Effector CD8-positive, alpha-beta T cell (primary cell): ENCODE results near the gene PSTPIP2.
"Not testable (repeated sequence)": the region's sequence is repeated elsewhere in the genome, so short reads cannot be mapped to it uniquely, and the experiment has no call there.

ENCODE experiments used
- DNase-seq: peaks from one replicate; lab custom pipeline; 2025; lab: John Stamatoyannopoulos, UW

The PSTPIP2 gene

DNA sequence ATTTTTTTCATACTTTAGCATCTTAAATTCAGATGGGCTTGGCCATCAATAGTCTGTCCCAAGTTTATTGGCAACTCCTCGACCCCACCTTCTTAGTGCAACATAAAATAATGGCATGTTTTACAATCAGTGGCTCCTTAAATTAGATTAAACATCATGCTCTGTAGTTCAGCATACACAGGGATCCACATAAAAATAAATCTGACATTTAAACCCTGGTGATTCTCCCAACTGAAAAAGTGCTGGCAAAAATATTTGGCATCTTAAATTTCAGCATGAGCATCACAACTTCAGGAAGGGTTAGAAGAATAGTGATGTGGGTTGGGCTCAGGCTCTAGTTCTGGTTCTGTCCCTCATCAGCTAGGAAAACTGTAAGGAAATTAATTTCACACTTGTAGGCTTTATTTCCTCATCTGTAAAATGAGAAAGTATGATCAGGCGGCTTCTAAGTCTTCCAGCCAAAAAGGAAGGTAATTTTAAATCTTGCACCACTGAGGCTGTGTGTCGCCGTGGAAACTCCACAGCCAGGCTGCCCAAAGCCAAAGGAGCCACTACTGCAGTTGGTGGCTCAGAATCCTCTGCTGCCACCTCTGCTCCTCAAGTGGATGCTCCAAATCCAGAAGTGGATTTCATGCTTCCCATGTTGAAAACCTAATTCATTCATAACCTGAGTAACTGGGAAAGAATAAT lies 87.4 kb downstream of the PSTPIP2 start:
- DNase-seq = no peak

DNA sequence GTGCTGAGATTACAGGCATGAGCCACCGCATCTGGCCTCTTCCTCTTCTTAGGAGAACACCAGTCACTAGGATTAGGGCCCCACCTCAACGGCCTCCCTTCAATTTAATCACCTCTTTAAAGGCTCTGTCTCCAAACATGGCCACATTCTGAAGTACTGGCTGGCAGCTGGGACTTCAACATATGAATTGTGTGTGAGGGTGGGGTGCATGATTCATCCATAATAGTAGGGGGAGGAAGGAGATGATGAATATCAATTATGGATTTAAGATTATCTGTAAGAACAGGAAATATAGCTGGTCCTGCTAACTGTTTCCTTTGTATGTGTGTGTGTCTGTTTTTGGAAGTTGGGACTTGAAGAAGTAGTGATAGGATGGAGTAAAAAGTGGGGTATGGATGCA lies 90.2 kb downstream of the PSTPIP2 start:
- no peak for DNase-seq

DNA sequence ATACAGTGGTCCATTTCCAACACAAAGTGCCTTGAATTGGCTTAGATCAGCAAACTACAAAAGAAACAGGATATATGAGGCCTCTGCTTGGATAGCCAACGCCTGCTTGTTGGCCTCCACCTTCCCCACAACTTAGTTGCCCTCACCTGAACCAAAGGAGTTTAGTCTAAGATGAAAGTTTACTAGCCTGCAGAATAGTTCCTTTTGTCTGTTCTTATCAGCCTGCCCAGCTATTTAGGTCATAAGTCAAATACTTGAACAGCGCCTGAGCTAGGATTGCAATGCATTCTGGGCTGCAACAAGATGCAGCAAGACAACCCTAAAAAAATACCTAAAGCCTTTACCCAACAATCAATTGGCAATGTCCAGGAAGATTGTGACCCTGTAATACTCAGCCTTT lies 91.8 kb downstream of the PSTPIP2 start:
- DNase-seq = no peak

DNA sequence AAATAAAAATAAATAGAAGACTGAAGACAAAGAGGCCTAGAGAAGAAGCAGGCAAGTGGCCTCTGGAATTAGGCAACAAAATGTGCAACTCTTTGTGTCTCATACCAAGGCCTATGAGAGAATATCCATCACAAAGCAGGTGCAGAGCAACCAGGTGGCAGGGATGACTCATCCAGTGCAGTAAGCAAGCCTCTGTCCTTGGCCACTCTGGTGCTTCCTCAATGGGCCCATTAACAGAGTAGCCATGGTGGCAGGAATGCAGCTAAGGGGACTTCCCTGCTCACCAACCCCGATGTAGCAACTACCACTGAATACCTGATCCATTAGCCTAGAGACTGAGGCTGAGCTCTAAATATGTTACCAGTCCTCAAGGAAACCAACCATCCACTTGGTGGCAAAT lies 94.0 kb downstream of the PSTPIP2 start:
- DNase-seq = no peak

DNA sequence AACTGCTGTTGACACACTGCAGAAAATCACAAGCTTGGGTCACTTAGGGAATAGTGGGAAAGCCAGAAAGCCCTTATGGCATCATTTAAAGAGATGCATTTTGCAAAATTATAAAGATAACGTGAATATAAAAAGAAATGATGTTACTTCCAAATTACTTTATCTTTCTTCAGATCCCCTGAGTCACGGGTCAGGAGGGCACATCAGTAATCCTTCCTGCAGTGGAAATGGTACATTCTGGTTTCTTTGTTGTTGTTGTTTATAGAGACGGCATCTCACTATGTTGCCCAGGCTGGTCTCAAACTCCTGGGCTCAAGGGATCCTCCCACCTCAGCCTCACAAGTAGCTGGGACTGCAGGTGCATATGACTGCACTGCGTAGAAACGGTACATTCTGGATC lies 95.1 kb downstream of the PSTPIP2 start:
- no peak for DNase-seq

DNA sequence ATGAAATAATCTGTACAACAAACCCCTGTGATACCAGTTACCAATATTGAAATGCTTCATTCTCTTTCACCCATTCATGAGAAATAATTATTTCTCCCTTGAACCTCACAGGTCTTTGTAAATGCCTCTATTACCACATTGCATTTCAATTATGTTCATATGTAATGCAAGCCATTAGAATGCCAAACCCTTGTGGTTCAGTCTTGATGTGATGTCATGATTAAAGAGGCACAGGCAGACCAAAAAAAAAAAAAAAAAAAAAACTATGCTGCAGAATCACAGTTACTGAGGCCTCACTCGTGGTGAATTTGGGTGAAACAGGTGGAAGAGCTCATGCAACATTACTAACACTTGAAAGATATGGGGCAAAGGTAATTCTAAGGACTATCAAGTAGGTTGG lies 95.5 kb downstream of the PSTPIP2 start:
- DNase-seq = no peak

DNA sequence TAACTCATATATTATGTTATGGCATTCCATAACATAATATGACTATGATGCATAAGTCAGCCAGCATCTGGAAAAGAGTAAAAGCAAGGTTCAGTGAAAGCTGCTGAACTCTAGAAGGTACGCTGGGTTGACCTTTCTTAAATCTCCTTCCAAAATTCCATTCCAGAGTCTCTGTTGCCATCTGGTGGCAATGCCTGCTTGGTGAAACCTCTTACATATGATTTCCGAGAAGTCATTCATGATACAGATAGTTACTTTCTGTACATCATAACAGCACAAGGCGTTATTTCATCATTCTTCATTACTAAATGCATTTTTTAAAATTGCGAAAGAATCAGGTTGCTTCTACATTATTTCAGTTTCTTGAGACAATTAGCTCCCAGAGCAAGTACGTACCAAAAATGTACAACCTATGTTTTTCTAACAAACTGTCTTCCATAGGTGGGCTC lies 97.9 kb downstream of the PSTPIP2 start:
- DNase-seq = peak; percentile 28

DNA sequence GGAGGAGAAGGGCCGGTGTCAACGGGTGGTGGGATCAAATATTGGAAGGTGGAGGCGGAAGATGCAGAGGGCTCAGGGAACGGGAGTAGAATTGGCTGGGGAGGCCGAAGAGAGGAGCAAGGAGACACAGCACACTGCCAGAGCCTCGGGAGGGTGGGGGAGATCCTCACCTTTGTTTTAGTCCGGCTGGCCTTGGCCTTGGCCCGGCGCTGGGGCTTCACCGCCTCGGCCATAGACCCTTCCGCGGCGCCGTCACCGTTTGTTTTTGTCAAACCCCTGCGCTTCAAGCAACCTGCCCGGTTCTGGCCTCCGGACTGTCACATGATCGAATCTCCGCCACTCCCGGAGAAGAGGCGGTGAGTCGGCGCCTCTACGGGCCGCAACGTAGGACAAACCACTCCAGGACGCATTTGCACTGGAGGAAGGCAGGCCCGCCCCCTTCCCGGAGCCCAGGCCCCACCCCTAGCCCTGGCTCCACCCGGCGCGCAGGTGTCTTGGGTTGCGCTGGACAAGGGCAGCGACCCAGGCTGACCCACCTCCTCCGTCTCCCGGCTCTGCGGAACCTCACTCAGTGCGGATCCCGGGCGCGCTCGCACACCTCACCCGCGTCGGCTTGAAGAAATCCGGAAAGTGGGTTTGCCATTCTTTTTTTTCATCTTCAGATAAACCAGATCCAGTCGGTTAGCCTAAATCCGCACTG lies 104.9 kb downstream of the PSTPIP2 start, which contains the start of gene EPG5:
Gene EPG5, minus strand, starts transcription at position 323 of the 700 bp plus-strand sequence. Its CDS starts 90 bp downstream, at position 233.
- DNase-seq = peak; percentile 83

DNA sequence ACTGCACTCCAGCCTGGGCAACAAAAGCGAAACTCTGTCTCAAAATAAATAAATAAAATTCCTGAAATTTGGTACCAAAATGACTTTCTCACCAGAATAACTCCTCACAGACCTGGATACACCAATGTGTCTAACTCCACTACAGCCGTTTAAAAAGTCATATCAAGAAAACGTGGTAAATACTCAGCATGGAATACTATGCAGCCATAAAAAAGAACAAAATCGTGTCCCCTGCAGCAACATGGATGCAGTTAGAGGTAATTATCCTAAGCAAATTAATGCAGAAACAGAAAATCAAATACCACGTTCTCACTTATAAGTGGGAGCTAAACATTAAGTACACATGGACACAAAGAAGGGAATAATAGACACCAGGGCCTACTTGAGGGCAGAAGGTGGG lies 107.1 kb downstream of the PSTPIP2 start:
- not testable (repeated sequence) for DNase-seq

DNA sequence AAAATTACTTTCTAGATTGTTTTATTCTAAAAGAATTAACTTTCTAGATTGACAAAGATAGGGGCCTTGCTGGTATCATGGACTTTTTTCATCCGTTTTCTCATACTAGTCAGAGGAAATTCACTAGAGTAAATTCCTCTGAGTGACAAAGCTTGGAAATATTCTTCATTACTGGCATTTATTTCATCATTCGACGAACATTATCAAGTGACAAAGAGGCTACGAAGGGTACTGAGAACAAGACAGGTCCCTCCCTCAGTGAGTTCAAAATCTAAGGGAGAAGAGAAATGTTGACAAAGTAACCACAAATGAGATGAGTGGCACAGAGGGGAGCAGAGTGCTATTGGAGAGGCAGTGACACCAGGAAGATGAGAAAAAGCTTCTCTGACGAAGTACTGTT lies 109.2 kb downstream of the PSTPIP2 start:
- DNase-seq = no peak

DNA sequence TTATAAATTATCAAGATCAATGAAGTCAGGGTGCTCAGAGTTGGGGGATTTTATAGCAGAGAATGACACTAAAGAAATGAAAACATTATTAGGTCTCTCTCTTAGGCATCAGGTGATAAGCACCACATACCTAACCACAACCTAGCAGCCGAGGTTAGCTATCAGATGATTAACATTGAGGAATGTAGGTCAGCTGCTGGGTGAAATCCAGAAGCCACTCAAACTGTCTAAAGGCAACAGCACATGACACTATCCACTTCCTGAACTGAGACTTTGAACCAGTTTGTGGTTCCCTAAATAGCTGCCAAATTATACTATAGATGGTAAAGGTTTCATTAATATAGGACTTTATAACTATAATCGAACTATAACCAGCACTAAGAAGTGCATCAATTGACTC lies 109.6 kb downstream of the PSTPIP2 start:
- DNase-seq = no peak

DNA sequence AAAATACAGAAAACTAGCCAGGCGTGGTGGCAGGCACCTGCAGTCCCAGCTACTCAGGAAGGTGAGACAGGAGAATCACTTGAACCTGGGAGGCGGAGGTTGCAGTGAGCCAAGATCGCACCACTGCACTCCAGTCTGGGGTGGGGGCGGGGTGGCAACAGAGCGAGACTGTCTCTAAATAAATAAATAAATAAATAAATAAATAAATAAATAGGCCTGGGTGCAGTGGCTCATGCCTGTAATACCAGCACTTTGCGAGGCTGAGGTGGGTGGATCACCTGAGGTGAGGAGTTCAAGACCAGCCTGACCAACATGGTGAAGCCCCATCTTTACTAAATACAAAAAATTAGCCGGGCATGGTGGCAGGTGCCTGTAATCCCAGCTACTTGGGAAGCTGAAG lies 112.6 kb downstream of the PSTPIP2 start:
- not testable (repeated sequence) for DNase-seq

DNA sequence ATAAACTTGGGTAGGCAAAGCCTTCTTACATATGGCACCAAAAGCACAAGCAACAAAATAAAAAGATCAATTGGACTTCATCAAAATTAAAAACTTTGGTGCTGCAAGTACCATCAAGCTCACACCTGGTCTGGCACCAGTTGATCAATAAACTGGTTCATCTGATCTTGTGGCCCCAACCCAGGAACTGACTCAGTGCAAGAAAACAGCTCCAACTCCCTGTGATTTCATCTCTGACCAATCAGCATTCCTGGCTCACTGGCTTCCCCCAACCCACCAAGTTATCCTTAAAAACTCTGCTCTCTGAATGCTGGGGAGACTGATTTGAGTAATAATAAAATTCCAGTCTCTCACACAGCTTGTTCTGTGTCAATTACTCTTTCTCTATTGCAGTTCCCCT lies 113.3 kb downstream of the PSTPIP2 start:
- no peak for DNase-seq

DNA sequence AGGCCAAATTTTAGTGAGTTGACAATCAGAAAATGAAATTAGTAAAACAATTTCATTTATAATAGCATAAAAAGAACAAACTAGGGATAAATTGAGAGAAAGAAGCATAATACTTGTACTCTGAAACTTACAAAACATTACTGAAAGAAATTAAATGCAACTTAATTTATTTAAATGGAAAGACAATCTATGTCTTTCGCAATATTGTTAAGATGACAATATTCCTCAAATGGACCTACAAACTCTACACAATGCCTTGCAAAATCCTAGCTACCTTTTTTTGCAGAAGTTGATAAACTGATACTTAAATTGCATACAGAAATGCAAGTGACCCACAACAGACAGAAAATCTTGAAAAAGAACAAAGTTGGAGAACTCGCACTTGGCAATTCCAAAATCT lies 114.0 kb downstream of the PSTPIP2 start:
- no peak for DNase-seq

DNA sequence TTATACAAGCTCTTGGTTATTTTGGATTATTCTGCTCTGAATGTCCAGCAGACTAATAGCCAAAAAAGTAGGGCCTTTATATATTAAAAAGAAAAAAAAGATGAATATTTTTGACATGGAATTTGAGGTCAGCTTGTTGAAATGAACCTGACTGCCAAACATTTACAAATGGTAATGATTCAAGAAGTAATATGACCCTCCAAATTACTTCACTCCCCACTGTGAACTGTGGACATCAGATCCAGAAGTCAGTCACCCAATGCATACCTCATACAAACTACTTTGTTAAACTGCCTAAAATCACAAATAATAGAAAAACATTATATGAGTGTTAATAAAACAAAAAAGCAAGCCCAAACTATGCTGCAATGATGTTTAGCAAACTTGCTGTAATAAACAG lies 115.0 kb downstream of the PSTPIP2 start:
- no peak for DNase-seq

DNA sequence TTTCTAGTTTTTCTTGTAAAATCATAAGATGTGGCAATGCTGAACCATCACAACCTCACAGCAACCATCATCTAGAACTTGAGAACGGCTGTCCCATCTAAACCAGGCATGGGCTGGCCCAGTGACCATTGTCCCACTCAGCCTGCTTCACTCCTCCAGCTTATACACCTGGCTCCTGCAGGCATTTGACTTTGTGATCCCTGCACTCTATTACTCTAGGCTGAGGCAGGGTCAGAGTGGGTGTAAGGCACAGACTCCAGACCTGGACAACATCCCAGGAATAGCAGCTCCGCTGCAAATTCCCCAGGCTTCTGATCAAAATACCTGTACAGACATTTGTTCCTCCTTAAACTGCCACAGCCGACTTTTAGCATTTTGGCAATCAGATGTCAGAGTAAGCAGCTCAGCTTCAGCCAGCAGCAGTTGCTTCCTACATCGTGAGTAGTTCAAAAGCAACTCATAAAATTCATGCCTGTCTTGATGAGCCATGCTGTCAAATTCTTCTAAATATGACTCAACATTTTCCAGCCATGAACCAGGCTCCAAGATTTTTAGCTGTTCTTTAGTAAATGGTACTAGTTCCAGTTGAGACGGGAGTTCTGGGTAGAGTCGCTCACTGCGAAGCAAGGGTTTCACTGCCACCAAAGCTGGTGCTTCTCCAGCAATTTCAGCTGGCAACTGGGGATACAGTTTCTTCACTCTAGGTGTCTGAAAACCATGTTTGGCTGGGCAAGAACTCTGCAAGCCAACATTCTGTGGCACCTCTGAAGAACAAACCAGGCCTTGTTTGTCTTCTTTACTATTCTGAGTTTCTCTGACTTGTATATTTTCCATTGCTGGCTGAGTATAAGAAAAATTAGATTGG lies 117.8 kb downstream of the PSTPIP2 start:
- DNase-seq = no peak

DNA sequence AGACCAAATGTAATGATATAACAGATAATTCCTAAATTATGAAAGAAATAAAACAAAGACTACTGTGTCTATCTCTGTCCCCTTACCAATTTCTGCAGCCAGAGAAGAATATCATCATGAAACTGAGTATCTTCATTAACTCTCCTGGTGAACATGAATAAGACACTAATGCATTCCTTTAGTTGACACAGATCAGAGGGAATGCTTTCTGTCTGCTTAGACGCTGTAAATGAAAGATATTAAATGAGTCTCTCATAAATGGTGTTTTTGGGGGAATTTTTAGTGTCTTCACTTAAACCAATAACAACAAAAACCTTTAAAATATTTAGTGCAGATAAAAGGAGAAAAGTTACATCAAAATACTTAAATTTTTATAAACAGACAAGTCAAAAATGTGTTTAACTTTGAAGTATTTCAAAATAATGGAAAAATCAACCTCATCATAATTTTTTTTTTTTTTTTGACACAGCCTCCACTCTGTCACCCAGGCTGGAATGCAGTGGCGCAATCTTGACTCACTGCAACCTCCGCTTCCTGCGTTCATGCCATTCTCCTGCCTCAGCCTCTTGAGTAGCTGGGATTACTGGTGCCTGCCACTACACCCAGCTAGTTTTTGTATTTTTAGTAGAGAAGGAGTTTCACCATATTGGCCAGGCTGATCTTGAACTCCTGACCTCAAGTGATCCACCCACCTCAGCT lies 120.9 kb downstream of the PSTPIP2 start:
- no peak for DNase-seq

DNA sequence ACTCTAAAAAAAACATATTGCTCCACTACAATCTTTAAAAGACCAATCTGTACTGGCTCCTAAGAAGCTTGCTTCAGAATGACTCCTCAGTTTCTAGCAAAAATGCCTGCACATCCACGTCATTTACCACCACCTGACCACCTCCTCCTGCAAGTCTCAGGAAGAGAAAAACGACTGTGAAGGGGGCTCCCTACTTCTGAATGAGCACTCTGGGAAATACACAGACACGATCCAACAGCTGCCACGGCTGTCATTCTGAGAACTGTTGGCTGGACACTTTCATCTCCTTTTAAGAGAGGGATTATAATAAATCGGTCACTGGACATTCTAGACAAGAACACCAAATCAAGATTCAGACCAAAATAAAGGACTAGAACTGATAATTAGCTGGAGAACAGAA lies 126.4 kb downstream of the PSTPIP2 start:
- no peak for DNase-seq

DNA sequence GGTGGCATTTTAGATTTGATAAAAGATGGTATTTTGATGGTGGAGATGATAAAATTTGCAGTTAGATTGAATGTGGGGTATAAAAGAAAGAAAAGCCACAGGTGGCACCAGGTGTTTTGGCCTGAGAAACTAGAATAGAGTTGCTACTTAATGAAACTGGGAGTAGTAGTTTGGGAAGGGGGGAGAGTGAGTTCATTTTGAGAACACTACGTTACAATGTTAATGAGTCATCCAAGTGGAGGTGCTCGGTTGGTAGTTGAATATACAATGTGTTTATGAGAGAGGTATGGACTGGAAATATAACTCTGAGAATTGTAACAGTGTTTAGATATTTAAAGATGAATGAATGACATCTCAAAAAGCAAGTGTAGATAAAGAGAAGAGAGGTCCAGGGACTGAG lies 131.3 kb downstream of the PSTPIP2 start:
- no peak for DNase-seq

DNA sequence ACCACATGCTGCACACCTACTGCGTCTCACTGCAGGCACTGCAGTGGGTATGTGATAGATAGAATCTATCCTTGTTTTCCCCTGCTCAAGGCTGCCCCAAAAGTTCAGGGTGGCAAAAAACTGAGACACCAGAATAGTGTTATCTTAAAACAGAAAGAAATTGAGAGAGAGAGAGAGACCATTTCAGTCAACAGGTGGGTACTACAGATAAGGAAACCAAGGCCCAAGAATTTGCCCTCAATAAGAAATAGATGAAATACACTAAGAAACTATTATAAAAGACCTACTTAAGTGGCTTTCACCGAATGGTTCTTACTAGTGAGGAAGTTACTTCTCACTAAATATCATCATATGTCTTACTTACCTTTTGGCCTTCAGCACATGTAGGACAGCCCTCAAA lies 132.8 kb downstream of the PSTPIP2 start:
- no peak for DNase-seq

DNA sequence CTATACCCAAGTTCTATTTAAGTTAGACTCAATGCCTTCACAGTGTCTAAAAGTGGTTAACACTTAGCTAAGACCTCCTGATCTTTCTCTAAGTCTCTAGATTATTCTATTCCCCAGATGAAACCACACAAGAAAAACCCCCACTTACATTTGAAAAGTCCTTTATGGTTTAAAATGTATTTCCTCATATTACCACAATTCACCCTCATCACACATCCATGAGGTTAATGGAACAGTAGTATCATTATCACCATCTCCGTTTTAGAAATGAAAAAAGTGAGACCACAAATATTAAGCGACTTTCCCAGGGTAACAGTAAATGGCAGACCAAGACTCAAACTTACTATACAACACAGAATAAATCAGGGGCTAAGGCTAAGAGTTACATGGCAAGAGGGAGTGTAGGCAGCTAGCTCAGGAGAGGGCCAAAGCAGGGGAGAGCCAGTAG lies 133.5 kb downstream of the PSTPIP2 start:
- no peak for DNase-seq
